Suppressor macrophage (primary cell): Measurements from ENCODE around the gene SPACA6.

Experiments
- DNase-seq, 4 experiments: peaks; one replicate each; pipeline ENCODE4 v3.0.0-alpha.2; 2020 to 2022

SPACA6 gene

GRCh38 chr19:51703575-51704515, 10.7 kb downstream of the SPACA6 start:
- peak; percentile 96 to 99 (median 98) for DNase-seq

- no peak for DNase-seq
Measured at GRCh38 chr19:51704626-51705025, 11.5 kb downstream of the SPACA6 start.

DNA sequence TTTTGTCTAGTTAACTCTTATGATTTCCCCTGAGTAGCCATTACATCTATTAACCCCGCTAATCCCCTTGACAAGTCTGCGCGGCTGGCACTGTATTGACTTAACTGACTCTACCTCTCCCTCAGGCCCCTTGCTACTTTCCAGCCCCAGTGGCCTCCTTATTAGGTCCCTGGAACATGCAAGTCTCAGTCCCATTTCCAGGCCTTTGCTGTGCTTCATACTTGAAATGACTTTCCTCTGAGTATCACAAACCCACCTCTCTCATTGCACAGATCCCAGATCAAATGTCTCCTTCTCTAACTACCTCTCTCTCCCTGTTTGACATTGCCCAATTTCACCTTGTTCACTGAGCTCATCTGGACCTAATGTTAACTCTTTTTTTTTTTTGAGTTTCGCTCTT, 13.2 kb downstream of the SPACA6 start:
- DNase-seq: no peak

GRCh38 chr19:51706885-51707284, 13.8 kb downstream of the SPACA6 start:
- no peak for DNase-seq

DNA sequence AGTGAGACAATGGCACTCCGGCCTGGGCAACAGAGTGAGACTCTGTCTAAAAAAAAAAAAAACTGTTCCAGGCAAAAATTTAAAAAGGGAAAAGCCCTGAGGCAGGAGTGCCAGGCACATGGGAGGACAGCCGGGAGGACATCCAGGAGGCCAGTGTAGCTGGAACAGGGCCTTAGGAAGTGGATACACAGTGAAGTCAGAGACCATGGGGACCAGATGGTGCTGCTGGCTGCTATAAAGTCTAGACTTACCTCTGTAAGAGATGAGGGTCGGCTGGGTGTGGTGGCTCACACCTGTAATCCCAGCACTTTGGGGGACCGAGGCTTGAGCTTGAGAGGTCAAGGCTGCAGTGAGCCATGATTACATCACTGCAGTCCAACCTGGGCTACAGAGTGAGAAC, 15.7 kb downstream of the SPACA6 start:
- DNase-seq: no peak

DNA sequence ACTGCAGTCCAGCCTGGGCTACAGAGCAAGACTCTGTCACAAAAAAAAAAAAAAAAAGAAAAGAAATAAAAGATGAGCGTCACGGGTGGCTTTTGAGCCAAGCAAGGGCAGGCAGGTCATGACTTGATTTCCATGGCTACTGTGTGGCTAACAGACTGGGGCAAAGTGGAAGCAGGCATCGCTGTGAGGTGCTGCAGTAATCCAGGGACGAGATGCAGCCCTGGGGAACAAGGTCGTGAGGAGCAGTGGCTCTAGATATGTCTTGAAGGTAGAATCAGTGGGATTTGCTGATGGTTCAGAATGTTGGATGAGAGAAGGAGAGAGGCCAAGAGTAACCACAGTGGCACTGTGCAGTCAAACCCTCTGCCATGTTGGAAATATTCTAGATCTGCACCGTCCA, 16.4 kb downstream of the SPACA6 start:
- no peak for DNase-seq

DNA sequence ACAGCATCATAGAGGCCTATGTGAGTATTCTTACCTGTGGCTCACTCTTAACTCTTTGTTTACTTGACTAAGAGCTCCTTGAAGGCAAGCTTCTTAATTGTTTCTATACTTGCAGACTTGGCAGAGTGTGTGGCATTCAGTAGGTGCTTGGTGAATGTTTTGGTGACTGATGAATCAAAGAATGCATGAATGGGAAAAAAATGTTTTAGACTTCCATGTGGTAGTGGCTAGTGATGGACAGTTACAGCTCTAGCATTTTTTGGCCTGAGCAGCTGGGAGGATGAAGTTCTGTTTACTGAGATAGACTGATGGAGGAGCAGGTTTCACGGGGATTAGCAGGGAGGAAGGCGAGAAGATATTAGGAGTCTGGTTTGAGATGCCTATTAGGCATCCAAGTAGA, 17.0 kb downstream of the SPACA6 start:
- DNase-seq: no peak

DNA sequence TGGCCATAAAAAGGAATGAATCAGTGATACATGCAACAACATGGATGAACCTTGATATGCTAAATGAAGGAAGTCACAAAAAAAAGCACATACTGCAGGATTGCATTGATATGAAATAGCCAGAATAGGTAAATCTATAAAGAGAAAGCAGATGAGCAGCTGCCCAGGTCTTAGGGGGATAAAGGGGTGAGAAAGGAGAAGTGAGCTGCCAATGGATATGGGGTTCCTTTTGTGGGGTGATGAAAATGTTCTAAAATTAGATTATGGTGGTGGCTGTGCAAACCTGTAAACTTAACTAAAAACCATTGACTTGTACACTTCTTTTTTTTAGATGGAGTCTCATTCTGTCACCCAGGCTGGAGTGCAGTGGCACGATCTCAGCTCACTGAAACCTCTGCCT, 18.6 kb downstream of the SPACA6 start:
- no peak for DNase-seq

- DNase-seq: peak in 2 of 4 experiments; percentile 26 to 33
Measured at GRCh38 chr19:51712461-51713081, 19.4 kb downstream of the SPACA6 start.

- no peak for DNase-seq
Measured at GRCh38 chr19:51713319-51714285, 20.5 kb downstream of the SPACA6 start.

GRCh38 chr19:51714848-51715247, 21.7 kb downstream of the SPACA6 start:
- DNase-seq: peak in 3 of 4 experiments; percentile 19 to 50 (median 45)

- DNase-seq: no peak
Measured at GRCh38 chr19:51715850-51716249, 22.7 kb downstream of the SPACA6 start.

DNA sequence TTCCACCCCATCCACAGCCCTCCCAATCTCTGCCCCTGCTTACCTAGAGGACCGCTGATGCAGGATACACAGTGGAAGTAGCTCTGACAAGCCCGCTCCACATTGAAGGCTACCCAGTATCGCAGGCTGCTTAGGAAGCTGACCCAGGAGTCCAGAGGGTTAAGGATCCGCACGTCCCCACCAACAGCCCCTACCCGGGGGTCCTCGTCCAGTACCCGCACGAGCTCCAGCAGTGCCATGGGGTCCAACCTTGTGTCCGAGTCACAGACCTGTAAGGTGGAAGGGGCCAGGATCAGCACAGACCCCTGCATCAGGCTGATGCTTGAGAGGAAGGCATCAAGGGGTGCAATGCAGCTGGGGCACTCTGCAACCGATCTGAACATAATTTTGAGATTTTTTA, 23.8 kb downstream of the SPACA6 start:
- DNase-seq: no peak

DNA sequence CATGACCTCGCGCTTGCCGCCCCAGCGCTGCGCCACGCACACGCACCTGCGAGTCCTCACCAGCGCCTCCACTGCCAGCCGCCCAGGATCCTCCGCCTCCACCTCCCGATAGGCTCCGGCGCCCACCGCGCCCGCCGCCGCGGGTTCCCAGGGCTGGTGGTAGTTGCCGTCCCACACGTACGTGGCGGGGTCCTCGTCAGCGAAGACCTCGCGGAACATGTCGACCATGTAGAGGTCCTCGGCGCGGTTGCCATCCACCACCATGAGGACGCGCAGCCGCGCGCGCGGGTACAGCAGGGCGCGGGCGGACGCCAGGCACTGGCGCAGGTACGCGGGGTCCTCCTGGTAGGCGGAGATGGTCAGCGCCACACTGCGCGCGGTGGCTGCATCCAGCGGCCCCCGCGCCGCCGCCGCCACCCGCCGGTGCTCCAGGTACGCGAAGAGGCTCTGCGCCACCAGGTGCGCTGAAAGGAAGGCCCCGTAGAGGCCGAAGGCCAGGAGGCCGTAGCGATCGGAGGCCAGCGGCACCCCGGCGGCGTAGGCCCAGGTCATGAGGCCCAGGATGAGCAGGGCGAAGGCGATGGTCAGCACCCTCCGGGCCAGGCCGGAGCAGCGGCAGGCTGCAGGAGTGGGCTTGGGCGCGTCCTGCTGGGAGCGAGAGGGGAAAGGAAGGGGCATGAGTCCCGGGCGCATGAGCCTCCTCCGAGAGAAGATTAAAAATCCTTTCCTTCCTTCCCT, 26.3 kb downstream of the SPACA6 start:
- no peak for DNase-seq

GRCh38 chr19:51721905-51722304, 28.8 kb downstream of the SPACA6 start:
- DNase-seq: no peak

- DNase-seq: no peak
Measured at GRCh38 chr19:51722492-51722891, 29.4 kb downstream of the SPACA6 start.

DNA sequence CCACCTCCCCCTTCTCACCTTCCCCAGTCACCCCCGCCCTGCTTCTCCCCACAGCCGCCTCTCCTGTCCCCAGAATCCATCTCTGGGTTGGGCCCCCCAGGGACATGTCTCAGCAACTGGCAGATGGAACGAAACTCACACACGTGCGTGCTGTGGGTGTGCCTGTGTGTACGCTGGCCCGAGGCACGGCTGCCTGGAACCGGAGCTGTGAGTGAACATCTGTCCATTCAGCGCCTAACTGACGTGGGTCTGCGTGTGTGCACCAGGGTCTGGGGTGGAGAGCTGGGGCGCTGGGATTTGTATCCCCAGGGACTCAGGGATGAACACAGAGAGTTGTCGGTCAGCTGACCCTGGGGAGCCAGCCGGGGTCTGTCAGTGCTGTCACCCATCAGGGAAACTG, 31.4 kb downstream of the SPACA6 start:
- no peak for DNase-seq

GRCh38 chr19:51726049-51726448, 32.9 kb downstream of the SPACA6 start:
- DNase-seq: no peak

GRCh38 chr19:51727349-51727880, 34.3 kb downstream of the SPACA6 start:
- no peak for DNase-seq

GRCh38 chr19:51729781-51730180, 36.7 kb downstream of the SPACA6 start:
- no peak for DNase-seq

DNA sequence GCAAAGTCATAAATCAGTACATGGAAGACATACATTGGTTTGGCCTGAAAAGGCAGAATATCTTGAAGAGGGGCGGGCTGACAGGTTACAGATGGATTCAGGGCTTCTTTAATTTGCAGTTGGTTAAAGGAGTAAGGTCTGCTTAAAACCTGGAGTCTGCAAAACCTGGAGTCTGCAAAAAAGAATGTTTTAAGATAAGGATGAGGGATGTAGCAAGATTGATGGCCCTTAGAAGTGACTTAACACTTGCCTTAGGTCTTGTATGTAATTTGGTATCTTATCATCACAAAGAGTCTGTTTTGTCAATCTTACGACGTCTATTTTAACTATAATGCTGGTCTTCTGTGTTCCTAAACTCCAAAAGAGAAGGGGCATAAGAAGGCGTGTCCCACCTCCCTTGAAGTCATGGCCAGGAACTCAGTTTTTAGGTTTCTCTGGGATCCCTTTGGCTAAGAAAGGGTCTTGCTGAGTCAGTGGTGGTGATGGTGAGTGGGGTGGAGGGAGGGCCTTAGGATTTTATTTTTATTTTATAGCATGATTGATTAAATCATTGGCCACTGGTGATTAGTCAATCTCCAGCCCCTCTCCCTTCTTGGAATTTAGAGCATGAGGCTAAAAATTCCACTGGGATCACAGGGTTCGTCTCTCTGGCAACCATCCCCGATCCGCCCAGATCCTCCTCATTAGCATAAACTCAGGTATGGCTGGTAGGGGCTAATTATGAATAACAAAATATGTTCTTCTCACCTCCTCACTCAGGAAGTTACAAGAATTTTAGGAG, 40.8 kb downstream of the SPACA6 start:
- DNase-seq: no peak
